ENCODE results near the gene SACM1L.

The SACM1L gene

GRCh38 chr3:45792516-45793172 is 103.4 kb downstream of the SACM1L start:
- no peak for FAIRE-seq

- FAIRE-seq: no peak
Observed at GRCh38 chr3:45793482-45794176, 104.4 kb downstream of the SACM1L start.

GRCh38 chr3:45794177-45794560 is 105.0 kb downstream of the SACM1L start:
- FAIRE-seq: no peak

GRCh38 chr3:45794660-45795059 is 105.5 kb downstream of the SACM1L start:
- no peak for FAIRE-seq
